HG03139 (cell line): ENCODE data around the gene SPTLC1.

ENCODE experiments used
- ATAC-seq: cut with Tn5 transposase; IDR thresholded peaks from one replicate; pipeline ENCODE4 v1.9.1; 2021; ENCODE audit not compliant: unreplicated experiment

The SPTLC1 gene

GRCh38 chr9:92100237-92100911 lies 14.8 kb downstream of the SPTLC1 start:
- ATAC-seq: no peak

- ATAC-seq: peak; percentile 86
Observed at GRCh38 chr9:92098638-92099037, 16.6 kb downstream of the SPTLC1 start.

DNA sequence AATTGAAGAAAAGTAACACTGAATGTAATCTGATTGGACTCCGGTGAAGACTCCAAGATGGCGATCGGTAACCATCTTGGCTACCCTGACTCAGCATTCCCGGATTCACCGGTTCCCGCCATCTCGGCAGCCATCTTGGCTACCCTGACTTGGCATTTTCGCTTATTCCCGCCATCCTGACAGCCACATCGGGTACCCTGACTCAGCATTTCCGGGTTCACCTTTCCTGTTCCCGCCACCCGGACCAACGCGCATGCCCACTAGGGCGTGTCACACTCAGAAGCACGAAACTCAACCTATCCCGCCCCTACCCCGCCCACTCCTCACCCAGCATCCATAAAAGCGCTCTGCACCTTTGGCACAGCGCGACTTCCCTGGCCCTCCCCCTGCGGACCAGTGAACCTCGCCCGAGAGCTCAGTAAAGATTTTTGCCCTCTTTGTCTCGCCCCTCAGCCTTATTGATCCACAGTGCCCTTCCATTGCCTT lies 17.2 kb downstream of the SPTLC1 start:
- ATAC-seq: no peak

DNA sequence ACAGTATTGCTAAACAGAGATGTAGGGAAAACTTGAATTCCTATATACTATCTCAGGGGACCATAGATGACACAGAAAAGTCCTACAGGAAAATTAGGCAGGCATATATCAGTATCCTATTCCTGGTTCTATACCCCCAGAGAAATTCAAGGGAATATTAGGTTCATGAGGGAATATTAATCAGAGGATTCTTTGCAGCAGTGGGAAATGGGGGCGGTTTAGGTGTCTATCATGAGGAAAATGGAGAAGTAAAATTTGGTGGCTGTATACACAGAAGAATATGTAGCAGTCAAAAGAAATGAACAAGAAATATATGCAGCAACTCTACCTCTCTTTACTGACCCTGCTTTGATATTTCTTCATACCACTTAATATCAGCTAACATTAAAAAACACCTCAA lies 20.0 kb downstream of the SPTLC1 start:
- ATAC-seq: no peak

DNA sequence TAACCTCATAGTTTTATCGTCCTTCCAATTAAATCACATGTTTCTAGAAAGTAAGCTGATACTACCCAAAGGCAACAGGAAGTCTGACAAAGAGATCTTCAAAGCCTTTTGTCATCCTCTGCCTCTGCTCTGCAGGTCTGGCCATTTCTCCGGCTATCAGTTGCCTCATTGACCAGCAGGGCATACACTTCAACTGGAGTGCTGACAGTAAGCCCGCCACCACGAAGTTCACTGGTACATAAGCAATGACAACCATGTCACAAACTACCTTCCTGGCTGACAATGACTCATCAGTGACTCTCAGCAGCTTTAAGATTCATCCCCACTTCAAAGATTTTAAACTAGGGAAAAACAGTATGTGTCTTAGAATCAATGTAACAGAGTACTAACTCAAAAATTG lies 20.6 kb downstream of the SPTLC1 start:
- no peak for ATAC-seq

GRCh38 chr9:92077888-92078287 lies 37.3 kb downstream of the SPTLC1 start:
- no peak for ATAC-seq

DNA sequence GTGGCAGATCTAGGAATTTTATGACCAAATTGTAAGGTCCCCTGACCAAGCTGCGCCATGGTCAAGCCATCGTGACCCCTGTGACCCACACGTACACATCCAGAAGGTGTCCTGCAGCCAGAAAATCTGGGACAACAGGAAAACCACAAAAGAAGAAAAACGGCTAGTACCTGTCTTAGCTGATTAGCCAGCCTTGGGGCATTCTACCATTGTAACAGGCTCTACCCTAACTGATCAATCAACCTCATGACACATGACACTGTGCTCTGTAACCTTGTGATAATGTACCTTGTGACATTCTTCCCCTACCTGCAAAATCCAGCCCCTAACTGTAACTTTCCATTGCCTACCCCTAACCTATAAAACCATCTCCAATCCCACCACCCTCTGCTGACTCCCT lies 43.6 kb downstream of the SPTLC1 start:
- ATAC-seq: no peak

DNA sequence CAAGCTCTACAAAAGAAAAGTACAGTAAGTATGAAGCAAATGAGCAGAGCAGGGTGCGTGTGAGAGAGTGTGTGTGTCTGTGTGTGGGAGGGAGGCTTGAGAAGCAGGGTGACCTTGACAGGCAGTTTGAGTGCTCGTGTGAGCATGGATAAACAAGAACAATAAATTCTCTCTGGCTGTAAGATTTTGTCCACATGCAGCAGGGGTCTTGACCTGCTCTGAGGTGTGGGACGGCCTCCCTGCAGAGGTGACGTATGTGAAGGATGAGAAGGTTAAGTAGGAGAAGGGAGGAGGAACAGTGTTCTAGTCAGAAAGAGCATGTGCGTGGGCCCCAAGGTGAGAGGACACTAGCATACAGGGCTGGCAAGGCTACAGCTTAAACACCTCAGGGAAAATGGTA lies 49.0 kb downstream of the SPTLC1 start:
- no peak for ATAC-seq

DNA sequence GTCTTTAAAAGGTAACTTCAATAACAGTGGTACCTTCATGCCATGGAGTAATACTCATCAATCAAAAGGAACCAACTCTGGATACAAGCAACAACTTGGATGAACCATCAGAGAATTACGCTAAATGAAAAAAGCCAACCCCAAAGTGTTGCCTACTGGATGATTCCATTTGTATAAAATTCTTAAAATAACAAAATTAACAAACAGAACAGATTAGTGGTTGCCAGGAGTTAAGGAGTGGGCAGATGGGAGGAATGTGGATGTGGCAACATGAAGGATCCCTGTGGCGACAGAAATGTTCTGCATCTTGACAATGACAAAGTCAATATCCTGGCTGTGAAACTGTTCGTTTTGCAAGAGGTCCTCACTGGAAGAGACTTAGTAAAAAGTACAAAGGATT lies 50.5 kb downstream of the SPTLC1 start:
- no peak for ATAC-seq

DNA sequence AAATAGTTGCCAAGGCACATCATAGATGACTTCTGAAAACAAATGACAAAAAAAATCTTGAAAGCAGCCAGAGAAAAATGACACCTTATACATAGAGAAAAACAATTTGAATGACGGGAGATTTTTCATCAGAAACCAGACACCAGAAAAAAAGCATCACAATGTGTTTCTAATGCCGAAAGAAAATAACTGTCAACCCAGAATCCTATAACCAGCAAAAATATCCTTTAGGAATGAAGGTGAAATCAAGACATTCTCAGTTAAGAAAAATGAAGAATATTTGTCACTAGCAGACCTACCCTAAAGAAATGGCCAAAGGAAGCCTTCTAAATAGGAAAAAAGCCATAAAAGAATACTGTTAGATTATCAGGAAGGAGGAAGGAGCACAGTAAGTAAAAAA lies 54.0 kb downstream of the SPTLC1 start:
- ATAC-seq: no peak

DNA sequence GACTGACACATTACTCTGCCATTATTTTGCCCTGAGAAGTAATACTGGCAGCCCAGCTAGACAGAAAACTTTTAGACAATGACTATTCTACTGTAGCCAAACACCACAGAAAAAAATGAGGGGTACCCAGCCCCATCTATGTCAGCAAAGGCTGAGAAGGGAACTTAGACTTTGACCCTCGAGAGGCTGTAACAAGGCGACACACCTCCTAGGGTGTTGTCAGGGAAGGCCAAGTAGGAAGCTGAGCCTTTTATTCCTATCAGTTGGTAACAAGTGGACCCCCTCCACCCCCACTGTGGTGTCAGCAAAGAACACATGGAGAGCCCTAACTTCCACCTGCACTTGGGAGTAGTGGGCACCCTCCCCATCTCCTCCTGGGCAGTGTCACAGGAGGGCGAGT lies 55.6 kb downstream of the SPTLC1 start:
- ATAC-seq: no peak

DNA sequence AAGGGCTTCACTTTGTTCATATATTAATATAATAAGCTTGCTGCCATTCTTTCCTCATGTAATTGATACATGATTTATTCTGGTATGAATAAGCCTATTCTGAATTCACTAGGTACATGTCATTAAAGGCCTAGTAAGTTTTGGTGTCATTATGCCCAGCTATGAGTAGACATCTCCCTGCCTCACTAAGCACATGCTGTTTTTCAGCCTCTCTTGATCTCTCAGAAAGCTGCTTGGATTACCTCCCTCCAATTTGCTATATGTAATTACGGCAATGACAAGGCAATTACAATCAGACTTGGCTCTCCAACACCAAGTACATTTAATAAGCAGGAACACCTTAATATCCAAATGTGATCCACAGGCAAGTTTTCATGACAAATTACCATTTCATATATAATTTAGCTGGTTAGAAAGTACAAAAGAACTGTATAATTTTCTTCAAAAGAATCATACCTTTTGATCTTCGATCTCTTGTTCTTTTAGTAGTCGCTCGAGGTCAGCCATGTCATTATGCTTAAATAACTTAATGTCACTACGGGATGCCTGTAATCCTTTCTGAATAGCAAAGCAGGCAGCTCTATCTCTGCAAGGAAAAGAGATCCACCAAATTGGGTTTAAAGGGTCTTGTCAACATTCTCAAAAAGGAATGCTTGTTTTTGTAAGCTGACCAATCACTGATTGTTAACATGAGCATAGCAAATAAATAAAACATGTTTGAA lies 56.3 kb downstream of the SPTLC1 start:
- no peak for ATAC-seq

DNA sequence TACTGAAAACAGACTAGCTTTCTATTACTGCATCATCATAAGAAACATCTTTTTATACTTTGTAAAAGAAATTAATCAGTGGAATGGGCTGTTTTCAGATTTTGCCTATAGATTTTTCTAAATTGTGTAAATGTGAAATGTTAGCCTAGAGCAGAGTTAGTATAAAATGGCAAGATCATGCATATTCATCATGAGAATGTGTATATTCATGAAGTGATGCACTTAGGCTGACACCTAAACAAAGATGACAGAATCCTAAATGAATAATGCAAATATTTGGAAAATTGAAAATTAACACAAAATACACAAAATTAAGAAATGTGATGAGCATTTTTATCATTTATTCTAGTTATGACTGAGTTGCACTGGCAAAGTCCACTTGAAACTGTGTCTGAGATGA lies 57.2 kb downstream of the SPTLC1 start:
- ATAC-seq: no peak

DNA sequence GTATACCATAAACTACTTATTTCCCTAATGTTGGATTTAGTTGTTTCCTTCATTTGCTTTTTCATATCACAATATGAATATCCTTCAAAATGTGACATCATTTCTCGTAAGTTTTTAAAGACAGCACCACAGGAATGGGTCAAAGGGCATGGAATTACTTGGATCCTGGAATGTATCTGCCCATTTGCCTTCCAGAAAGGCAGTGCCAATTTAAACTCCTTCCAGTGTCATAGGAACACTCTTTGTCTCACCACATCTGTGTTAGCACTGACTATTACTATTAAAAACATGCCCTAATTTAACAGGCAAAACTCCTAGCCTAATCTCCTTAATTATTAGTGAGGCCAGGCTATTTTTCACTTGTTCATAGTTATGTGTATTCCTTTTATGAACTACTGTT lies 58.0 kb downstream of the SPTLC1 start:
- ATAC-seq: no peak

DNA sequence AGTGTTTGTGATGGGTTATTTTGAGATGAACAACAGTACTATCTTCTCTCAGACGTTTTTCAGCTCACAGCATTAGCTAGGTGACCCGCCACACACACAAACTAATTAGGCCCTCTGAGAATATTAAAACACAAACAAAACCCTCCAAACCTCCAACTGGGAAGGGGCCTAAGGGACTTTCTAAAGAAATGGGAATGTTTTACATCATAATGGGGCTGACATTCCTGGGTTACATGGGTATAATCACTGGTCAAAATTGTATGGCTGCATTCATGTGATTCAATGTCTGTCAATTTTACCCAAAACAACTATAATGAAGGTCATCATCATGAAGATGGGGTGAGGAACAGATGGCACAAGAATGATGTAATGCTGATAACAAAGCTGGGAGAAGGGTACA lies 59.6 kb downstream of the SPTLC1 start:
- ATAC-seq: no peak

GRCh38 chr9:92048924-92049625 lies 66.1 kb downstream of the SPTLC1 start:
- ATAC-seq: no peak

DNA sequence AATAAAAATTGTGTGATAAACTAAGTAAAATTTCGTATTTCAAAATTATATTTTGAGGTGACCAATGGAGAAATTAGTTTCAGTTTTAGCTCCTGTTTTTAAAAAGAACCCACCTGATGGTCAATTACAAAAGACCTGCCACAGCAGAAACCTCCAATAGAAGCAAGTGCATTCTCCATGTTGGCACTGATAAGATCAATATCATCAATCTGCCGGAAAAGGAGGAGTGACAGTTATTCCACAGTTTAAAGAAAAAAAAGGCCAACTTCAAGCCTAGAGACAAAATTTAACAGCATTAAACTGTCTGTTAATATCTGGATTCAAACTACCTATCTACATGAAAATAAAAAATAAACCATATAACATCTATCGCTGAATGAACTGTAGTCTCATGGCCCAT lies 67.7 kb downstream of the SPTLC1 start:
- no peak for ATAC-seq

DNA sequence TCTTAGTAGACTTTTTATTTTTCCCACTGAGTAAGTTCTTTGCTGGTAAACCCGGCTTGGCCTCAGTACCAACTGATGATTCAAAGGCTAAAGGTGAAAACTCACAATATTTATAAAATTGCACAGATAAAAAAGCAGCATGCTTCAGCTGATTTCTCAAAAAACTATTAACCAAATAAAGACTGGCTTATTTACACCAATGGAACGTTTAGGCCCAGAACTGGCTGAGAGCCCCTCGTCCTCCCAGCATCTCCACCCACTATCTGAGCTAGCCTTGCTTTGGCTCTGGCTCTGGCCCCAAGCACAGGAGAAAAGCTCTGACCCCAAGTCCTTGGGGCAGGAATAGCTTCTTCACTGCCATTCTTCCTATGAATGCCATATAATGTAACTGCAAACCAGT lies 68.5 kb downstream of the SPTLC1 start:
- ATAC-seq: no peak

- ATAC-seq: no peak
Observed at GRCh38 chr9:92044936-92045335, 70.3 kb downstream of the SPTLC1 start.

DNA sequence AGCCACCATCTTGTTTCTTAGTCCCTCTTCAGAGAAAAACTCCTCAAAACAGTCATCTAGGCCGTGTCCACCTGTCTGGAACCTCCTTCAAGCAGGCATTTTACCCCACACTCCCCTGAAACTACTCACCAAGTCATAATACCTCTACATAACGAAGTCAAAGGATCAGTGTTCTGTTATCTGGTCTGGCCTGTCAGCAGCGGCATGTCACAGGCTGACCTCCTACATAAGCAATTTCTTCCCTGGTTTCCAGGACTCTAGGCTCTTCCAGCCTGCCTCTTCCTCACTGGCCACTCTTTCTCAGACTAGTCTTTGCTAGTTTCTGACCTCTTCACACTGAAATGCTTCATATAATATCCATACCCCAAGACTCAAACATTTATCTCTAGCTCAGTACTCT lies 72.2 kb downstream of the SPTLC1 start:
- ATAC-seq: no peak

DNA sequence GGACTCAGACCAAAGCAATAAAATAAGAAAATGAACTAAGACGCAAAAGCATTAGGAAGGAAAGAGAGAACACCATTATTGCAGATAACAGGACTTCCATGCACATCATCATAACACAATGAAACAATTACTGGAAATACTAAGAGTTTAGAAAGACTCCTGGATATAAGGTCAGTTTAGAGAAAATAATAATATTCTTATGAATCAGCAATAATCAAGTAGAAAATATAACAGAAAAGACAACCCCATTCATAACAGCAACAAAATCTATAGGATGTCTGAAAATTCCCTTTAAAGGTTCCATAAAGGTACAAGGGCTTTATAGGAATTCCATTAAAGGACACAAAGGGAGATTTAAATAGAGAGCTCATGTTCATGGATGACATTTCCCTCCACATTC lies 73.0 kb downstream of the SPTLC1 start:
- ATAC-seq: no peak

- no peak for ATAC-seq
Observed at GRCh38 chr9:92036756-92037155, 78.5 kb downstream of the SPTLC1 start.
